OCI-LY3 (cell line): Measurements from ENCODE around the gene TTC13.

Experiments
- H2AFZ ChIP-seq: fragments of 200-600, 300-600 bp; shearing (Covaris generic); 2 replicates; pipeline ENCODE4 v1.6.0; 2014; ENCODE audit warnings: antibody characterized with exemption, low read depth, low read length
- H3K27ac ChIP-seq: fragments of 200-600, 300-600 bp; sonication (generic); 2 replicates; pipeline ENCODE4 v1.5.1; 2014; ENCODE audit warnings: mild to moderate bottlenecking, low read length, moderate library complexity, mixed read lengths
- H3K27me3 ChIP-seq: fragments of 200-600, 300-600 bp; sonication (generic); 2 replicates; pipeline ENCODE4 v1.6.1; 2014; ENCODE audit warnings: low read depth, low read length, mixed read lengths
- H3K36me3 ChIP-seq: fragments of 200-600, 300-600 bp; sonication (generic); replicated peaks from 2 replicates; pipeline ENCODE3; 2014; ENCODE audit warnings: low read depth, low read length, mixed read lengths
- H3K4me1 ChIP-seq: fragments of 300-600, 200-600 bp; sonication (generic); 2 replicates; pipeline ENCODE4 v1.6.1; 2014; ENCODE audit warnings: low read length, mixed read lengths
- H3K4me2 ChIP-seq: fragments of 200-600, 300-600 bp; sonication (generic); 2 replicates; pipeline ENCODE4 v1.6.1; 2014; ENCODE audit warnings: low read length, mixed read lengths
- H3K4me3 ChIP-seq: fragments of 300-600, 200-600 bp; sonication (generic); 2 replicates; pipeline ENCODE4 v1.5.1; 2014; ENCODE audit warnings: antibody characterized with exemption, mild to moderate bottlenecking, low read length, moderate library complexity
- H3K79me2 ChIP-seq: fragments of 300-600, 200-600 bp; shearing (Covaris generic); 2 replicates; pipeline ENCODE4 v1.6.1; 2014; ENCODE audit warnings: mild to moderate bottlenecking, low read length, mixed read lengths
- H3K9ac ChIP-seq: fragments of 300-600, 200-600 bp; shearing (Covaris generic); 2 replicates; pipeline ENCODE4 v1.6.0; 2014; ENCODE audit warnings: mild to moderate bottlenecking, low read length, moderate library complexity
- H3K9me3 ChIP-seq: fragments of 200-600, 300-600 bp; shearing (Covaris generic); 2 replicates; pipeline ENCODE4 v1.6.1; 2014; ENCODE audit warnings: low read length, mixed read lengths; ENCODE audit not compliant: insufficient read depth
- H4K20me1 ChIP-seq: fragments of 200-600, 300-600 bp; sonication (generic); 2 replicates; pipeline ENCODE4 v1.6.1; 2016; ENCODE audit warnings: low read length, mixed read lengths; ENCODE audit not compliant: insufficient read depth
- EZH2phosphoT487 ChIP-seq: fragments of 200-600 bp; shearing (Covaris generic); IDR thresholded peaks from 2 replicates; pipeline ENCODE4 v1.6.1; 2018; ENCODE audit warnings: antibody characterized with exemption, mixed run types, low read depth
- TF ChIP-seq, protein P1 (sequence below): fragments of 200-600, 300-600 bp; sonication (generic); IDR thresholded peaks from 2 replicates; pipeline ENCODE4 v1.5.1; 2014; ENCODE audit warnings: antibody characterized with exemption, low read length, low read depth

Gene TTC13

DNA sequence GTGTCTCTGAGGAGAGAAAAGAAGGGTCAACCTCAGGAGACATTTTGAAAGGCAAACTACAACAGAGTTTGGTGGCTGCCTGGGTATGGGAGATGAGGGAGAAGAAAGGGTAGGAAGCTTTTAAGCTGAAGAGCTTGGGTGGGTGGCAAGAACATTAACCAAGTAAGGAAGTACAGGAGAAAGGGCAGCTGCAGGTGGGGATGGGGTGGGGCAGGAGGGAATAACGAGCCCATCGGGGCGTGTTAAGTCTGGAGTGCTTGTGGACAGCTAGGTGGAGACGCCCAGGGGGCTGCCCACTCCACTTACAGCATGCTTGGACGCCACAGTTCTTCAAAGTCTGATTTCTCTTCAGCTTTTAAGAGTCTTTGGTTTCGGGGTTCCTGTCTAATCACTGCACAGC, 42.8 kb downstream of the TTC13 start:
- H3K9ac ChIP-seq: no peak overlapping the region
- H3K4me2 ChIP-seq: no peak overlapping the region
- TF ChIP-seq, protein P1, sequence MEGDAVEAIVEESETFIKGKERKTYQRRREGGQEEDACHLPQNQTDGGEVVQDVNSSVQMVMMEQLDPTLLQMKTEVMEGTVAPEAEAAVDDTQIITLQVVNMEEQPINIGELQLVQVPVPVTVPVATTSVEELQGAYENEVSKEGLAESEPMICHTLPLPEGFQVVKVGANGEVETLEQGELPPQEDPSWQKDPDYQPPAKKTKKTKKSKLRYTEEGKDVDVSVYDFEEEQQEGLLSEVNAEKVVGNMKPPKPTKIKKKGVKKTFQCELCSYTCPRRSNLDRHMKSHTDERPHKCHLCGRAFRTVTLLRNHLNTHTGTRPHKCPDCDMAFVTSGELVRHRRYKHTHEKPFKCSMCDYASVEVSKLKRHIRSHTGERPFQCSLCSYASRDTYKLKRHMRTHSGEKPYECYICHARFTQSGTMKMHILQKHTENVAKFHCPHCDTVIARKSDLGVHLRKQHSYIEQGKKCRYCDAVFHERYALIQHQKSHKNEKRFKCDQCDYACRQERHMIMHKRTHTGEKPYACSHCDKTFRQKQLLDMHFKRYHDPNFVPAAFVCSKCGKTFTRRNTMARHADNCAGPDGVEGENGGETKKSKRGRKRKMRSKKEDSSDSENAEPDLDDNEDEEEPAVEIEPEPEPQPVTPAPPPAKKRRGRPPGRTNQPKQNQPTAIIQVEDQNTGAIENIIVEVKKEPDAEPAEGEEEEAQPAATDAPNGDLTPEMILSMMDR: no peak
- H3K4me3 ChIP-seq: no peak overlapping the region
- H2AFZ ChIP-seq: no peak overlapping the region
- H3K9me3 ChIP-seq: no peaks in the 10 kb centered on the region
- H3K79me2 ChIP-seq: no peaks in the 10 kb centered on the region
- no peaks in the 10 kb centered on the region for H3K27me3 ChIP-seq
- H3K27ac ChIP-seq: no peak overlapping the region
- H4K20me1 ChIP-seq: no peaks in the 10 kb centered on the region
- no peaks in the 10 kb centered on the region for H3K4me1 ChIP-seq
- peaks cover 13% of the 10 kb centered on the region for H3K36me3 ChIP-seq

DNA sequence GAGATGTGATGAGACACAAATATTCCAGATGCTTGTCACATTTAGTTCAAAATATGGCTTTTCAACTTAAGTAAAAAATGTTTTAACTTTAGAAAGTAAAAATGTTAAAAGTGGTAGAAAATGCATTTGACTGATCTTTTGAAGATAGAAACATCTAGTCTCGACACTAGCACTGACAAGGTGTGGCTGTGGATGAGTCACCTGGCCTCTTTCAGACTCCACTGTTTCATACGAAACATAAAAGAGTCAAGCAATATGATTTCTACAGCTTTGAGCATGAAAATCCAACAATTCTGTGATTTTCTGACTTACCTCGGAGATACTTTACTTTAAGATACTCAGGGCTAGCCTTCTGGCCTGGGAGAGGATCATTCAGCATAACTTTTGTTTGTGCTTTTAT, 47.7 kb downstream of the TTC13 start:
- H3K79me2 ChIP-seq: no peaks in the 10 kb centered on the region

DNA sequence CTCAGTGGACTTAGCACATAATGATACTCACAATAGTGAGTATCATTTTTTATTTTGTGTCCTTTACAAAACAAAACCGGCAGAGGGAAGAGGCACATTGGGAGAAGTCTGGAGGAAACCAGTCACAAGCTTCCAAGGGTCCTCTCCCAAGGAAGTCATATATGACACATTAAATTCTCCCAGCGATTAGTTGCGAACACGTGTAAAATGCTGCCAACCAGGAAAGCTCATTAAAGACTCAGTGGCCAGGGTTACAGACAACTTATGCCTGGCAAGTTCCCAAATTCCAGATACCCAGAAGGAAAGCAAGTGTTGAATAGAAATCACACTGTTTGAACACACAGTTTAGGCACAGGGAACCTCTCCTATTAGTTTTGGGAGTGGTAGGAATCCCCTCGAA, 52.5 kb downstream of the TTC13 start:
- no peak for TF ChIP-seq EZH2phosphoT487
- TF ChIP-seq, protein P1: no peak
- no peaks in the 10 kb centered on the region for H4K20me1 ChIP-seq
- no peaks in the 10 kb centered on the region for H3K4me1 ChIP-seq
- peaks cover 47% of the 10 kb centered on the region for H3K36me3 ChIP-seq
- no peaks in the 10 kb centered on the region for H3K27me3 ChIP-seq
- no peak overlapping the region for H2AFZ ChIP-seq
- H3K4me3 ChIP-seq: no peak overlapping the region
- no peak overlapping the region for H3K4me2 ChIP-seq
- H3K79me2 ChIP-seq: no peaks in the 10 kb centered on the region
- H3K9me3 ChIP-seq: no peaks in the 10 kb centered on the region
- no peak overlapping the region for H3K9ac ChIP-seq
- H3K27ac ChIP-seq: no peak overlapping the region

More for the DNA sequence above, 47.7 kb downstream of the TTC13 start:
- no peaks in the 10 kb centered on the region for H4K20me1 ChIP-seq
- no peaks in the 10 kb centered on the region for H3K27me3 ChIP-seq
- H3K27ac ChIP-seq: no peak overlapping the region
- TF ChIP-seq EZH2phosphoT487: no peak
- TF ChIP-seq, protein P1: no peak
- peaks cover 32% of the 10 kb centered on the region for H3K36me3 ChIP-seq
- no peak overlapping the region for H3K4me2 ChIP-seq
- H3K9me3 ChIP-seq: no peaks in the 10 kb centered on the region
- no peaks in the 10 kb centered on the region for H3K4me1 ChIP-seq
- H3K4me3 ChIP-seq: no peak overlapping the region
- no peak overlapping the region for H2AFZ ChIP-seq
- no peak overlapping the region for H3K9ac ChIP-seq

DNA sequence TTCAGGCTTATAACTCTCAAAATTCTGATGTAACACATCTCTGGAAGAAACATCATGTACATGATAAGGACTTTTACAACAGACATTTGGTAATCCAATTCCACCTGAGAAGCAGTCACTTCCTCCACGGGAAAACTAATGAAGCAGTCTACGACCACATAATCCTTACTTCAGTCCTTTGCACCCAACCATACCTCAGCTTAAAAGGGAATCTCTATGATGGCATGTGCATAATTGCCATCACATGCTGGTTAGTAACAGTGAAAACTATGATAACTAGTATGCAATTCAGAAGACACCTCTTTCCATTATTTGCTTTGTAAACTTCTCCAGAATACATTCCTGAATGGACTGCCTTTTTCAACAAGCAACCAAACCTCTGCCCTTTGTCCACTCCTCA, 53.1 kb downstream of the TTC13 start:
- H3K36me3 ChIP-seq: peaks cover 49% of the 10 kb centered on the region
- H3K79me2 ChIP-seq: no peaks in the 10 kb centered on the region
- no peaks in the 10 kb centered on the region for H3K4me1 ChIP-seq
- H3K27me3 ChIP-seq: no peaks in the 10 kb centered on the region
- H3K27ac ChIP-seq: no peak overlapping the region
- no peak overlapping the region for H3K4me2 ChIP-seq
- H3K9ac ChIP-seq: no peak overlapping the region
- H4K20me1 ChIP-seq: no peaks in the 10 kb centered on the region
- TF ChIP-seq EZH2phosphoT487: no peak
- TF ChIP-seq, protein P1: no peak
- no peak overlapping the region for H2AFZ ChIP-seq
- H3K4me3 ChIP-seq: no peak overlapping the region
- H3K9me3 ChIP-seq: no peaks in the 10 kb centered on the region
